Fibroblast of the aortic adventitia (primary cell): Measurements from ENCODE around the gene METTL23. TPM values are rescaled to one million over a fixed set of nuclear protein-coding genes. Genes with fewer than 3 reads are reported as not detected.
A peak's percentile ranks its signal among the peaks of the same experiment; 100 is the strongest.
"Not testable (repeated sequence)": the region's sequence is repeated elsewhere in the genome, so short reads cannot be mapped to it uniquely, and the experiment has no call there.

Source experiments
- DNase-seq: peaks from one replicate; pipeline ENCODE4 v3.0.0-alpha.2; 2010; ENCODE audit warnings: low read depth
- H3K4me3 ChIP-seq: 2 replicates; pipeline ENCODE4 v1.5.1; 2011; ENCODE audit warnings: low read depth, mild to moderate bottlenecking, control low read depth, low read length, moderate library complexity
- total RNA-seq: library from RNA; depleted of rRNA; stranded (reverse); fragments of >200 nt; gene quantifications from 2 replicates; pipeline ENCODE4 v1.2.3, GENCODE V29; 2012; ENCODE audit warnings: low replicate concordance
- TF ChIP-seq, protein P1 (sequence below): IDR thresholded peaks from 2 replicates; pipeline ENCODE4 v1.5.1; 2011; ENCODE audit warnings: mild to moderate bottlenecking, low read length, control low read depth, inconsistent platforms; ENCODE audit not compliant: insufficient read depth

Gene METTL23
- total RNA-seq, 1 donor = 29.1 TPM

DNA sequence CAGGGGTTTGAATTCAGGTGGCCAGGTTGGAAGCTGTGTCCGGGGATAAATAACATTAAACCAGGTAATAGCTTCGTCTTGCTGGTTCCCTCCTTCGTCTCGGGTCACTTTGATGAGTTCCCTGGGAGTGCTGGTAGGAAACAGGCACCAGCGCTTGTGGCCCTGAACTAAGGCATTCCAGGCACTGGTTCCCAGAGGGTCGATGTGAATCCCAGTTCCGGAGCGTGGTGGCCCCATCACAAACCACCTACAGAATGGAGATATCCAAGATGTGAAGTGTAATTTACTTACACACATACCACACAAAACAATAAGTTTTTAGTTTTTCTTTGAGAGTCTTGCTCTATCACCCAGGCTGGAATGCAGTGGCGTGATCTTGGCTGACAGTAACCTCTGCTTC lies 2.8 kb upstream of the METTL23 start:
- TF ChIP-seq, protein P1, sequence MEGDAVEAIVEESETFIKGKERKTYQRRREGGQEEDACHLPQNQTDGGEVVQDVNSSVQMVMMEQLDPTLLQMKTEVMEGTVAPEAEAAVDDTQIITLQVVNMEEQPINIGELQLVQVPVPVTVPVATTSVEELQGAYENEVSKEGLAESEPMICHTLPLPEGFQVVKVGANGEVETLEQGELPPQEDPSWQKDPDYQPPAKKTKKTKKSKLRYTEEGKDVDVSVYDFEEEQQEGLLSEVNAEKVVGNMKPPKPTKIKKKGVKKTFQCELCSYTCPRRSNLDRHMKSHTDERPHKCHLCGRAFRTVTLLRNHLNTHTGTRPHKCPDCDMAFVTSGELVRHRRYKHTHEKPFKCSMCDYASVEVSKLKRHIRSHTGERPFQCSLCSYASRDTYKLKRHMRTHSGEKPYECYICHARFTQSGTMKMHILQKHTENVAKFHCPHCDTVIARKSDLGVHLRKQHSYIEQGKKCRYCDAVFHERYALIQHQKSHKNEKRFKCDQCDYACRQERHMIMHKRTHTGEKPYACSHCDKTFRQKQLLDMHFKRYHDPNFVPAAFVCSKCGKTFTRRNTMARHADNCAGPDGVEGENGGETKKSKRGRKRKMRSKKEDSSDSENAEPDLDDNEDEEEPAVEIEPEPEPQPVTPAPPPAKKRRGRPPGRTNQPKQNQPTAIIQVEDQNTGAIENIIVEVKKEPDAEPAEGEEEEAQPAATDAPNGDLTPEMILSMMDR = no peak
- no peak for DNase-seq

DNA sequence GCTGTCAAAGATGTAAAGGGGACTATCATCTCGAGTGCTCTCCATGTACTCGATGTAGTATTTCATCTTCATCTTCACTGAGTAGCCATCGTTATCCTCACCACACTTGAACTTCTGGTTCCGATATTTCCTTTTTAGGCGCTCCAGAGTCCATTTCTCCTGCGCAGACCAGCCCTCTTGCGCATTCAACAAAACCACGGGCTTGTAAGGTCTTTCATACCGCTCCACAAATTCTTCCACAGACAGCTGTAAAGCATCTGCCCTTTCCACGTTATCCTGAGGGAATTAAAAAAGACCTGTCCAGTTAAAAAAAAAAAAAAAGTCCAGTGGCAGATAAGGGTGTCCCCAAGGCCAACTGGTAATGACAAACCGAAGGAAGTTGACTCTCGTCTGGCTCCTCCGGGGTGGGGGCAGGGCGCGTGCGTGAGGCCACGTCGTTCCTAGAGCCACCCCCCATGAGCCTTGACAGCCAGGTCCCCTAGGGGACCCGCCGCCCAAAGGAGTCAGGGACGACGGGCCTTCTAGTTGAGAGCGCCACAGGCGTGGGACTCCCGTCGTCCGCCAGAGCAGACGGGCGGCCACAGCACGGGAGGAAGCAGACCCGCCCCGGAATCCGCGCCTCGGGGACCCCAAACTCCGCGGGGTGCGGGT lies 934 bp upstream of the METTL23 start:
- H3K4me3 ChIP-seq = peak overlapping the region; percentile 85
- peak; percentile 69 for DNase-seq
- TF ChIP-seq, protein P1 = no peak

More for the DNA sequence above, 2.8 kb upstream of the METTL23 start:
- H3K4me3 ChIP-seq = no peak overlapping the region

DNA sequence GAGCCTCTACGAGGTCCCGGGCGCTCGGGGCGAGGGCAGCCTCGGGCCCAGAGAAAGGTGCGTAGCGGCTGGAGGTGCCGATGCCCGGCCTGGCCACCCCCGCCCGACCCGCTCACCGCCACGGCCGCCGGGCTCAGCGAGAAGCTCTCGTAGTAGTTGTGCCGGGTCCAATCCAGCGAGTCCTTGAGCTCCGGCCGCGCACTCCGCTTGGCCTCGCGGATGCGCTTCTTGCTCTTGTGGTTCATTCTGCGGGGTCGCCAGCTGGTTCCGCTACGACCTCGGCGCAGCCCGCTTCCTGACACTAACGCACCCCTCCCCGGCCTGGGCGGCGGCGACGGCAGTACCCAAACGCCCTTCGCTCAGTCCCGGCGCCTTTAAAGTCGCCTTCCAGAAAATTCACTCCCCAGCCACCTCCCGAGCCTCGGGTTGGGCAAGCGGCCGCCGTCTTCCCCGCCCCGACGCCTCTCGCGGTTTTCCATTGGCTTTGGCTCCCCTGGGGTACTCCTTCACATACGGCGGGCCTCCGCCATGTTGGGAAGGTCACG lies 336 bp upstream of the METTL23 start, which contains the start of gene JMJD6:
Gene JMJD6, minus strand, starts transcription at position 376 of the 545 bp plus-strand sequence. Its CDS starts 131 bp downstream, at position 245.
- DNase-seq = peak; percentile 95
- H3K4me3 ChIP-seq = peak within 1 kb of the TSS; percentile 88
- TF ChIP-seq, protein P1 = no peak

DNA sequence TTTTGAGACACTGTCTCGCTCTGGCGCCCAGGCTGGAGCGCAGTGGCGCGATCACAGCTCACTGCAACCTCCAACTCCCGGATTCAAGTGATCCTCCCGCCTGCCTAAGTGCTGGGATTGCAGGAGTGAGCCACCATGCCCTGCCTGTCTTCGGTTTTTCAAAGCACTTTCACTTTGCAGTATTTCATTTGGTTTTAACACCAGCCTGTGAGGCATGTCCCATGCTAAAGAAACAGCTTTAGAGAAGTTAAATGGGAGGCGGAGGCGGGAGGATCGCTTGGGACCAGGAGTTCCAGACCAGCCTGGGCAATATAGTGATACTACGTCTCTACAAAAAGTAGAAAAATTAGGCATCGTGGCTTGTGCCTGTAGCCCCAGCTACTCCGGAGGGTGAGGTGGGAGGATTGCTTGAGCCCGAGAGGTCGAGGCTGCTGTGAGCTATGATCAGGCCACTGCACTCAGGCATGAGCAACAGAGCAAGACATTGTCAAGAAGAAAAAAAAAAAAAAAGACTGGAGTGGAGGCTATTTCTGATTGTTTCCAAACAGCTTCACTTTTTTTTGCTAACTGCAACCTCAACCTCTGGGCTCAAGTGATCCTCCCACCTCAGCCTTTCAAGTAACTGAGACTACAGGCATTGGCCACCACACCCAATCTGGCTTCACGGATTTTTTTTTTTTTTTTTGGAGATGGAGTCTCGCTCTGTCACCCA lies 1.3 kb downstream of the METTL23 start:
- TF ChIP-seq, protein P1 = no peak
- peak overlapping the region; percentile 88 for H3K4me3 ChIP-seq
- peak; percentile 50 for DNase-seq

DNA sequence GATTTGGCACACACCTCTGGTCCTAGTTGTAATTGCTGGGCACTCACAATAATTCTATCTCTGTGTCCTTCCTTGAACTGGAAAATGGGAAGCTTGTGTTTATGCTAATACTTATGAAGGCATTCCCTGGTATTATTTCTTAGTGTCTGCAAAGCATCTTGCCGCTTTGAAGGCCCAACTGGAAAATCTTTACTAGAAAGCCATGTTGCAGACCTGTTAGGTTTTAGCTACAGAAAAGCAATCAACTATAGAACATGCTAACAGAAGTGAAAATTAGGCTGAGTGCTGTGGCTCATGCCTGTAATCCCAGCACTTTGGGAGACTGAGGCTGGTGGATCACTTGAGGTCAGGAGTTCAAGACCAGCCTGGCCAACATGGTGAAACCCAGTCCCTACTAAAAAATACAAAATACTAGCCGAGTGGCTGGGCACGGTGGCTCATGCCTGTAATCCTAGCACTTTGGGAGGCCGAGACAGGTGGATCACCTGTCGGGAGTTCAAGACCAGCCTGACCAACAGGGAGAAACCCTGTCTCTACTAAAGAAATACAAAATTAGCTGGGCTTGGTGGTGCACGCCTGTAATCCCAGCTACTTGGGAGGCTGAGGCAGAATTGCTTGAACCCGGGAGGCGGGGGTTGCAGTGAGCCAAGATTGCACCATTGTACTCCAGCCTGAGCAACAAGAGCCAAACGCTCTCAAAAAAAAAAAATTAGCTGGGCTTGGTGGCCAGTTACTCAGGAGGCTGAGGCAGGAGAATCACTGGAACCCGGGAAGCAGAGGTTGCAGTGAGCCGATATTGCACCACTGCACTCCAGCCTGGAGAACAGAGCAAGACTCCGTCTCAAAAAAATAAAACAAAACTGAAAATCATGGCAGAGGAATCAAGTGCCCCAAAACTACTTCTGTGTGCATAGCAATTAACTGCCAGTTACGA lies 5.4 kb downstream of the METTL23 start:
- DNase-seq, H3K4me3 ChIP-seq: not testable (repeated sequence)

DNA sequence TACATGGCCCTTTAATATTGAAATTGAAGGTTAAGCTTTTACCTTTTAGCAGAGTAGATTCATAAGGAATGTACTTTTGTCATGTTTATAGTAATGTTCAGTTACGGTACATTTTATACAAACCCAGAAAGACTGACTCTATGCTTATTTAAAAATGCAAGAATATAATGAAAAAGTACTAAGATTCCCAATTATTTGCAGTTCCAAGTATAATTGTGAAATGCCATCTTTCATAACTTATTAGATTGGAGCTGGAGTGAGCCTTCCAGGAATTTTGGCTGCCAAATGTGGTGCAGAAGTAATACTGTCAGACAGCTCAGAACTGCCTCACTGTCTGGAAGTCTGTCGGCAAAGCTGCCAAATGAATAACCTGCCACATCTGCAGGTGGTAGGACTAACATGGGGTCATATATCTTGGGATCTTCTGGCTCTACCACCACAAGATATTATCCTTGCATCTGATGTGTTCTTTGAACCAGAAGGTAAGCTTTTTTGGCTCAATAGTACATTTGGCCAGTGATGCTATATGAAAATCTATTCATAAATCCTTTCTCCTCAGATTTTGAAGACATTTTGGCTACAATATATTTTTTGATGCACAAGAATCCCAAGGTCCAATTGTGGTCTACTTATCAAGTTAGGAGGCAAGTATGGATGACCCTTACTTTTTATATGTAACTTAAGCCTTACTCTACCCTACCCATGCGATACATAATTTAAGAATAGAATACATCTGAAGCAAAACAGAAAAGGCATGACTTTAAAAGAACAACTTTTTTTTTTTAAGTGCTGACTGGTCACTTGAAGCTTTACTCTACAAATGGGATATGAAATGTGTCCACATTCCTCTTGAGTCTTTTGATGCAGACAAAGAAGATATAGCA lies 6.3 kb downstream of the METTL23 start:
- peak; percentile 63 for DNase-seq

More for the DNA sequence above, 6.3 kb downstream of the METTL23 start:
- TF ChIP-seq, protein P1 = no peak
- no peak overlapping the region for H3K4me3 ChIP-seq
